ENCODE measurements around the gene COPE.
A peak's percentile ranks its signal among the peaks of the same experiment; 100 is the strongest.

Gene COPE

GRCh38 chr19:18919086-18919899 is at the start of gene COPE, which contains the start of gene DDX49:
Gene COPE, minus strand, starts transcription at chr19:18919387. Its CDS starts 39 bp downstream, at chr19:18919348.
Gene DDX49, plus strand, starts transcription at chr19:18919715. Its CDS starts 27 bp downstream, at chr19:18919742.
- Histone ChIP-seq H3K27ac (peak within 1 kb of the TSS; percentile 72 to 85), H3K4me3 (peak within 1 kb of the TSS; percentile 77)
- DNase-seq (ENCODE audit: low spot score) = peak; percentile 99
- TF ChIP-seq CTCF (IDR thresholded peaks at IDR 0.05) = no peak

- no peak for TF ChIP-seq CTCF (IDR thresholded peaks at IDR 0.05)
Observed at GRCh38 chr19:18967358-18968146, 48.4 kb upstream of the COPE start.

GRCh38 chr19:18966307-18966706 is 47.1 kb upstream of the COPE start:
- H3K27ac ChIP-seq = peak overlapping the region; percentile 14 to 46
- no peak for DNase-seq (ENCODE audit: low spot score)
- no peak for TF ChIP-seq CTCF (IDR thresholded peaks at IDR 0.05)
- H3K4me3 ChIP-seq = no peak overlapping the region

More at GRCh38 chr19:18967358-18968146, 48.4 kb upstream of the COPE start:
- Histone ChIP-seq H3K27ac (peak overlapping the region; percentile 68 to 74), H3K4me3 (no peak overlapping the region)
- no peak for DNase-seq (ENCODE audit: low spot score)

GRCh38 chr19:18964121-18964520 is 44.9 kb upstream of the COPE start:
- TF ChIP-seq CTCF (IDR thresholded peaks at IDR 0.05) = no peak
- H3K4me3 ChIP-seq = no peak overlapping the region
- no peak for DNase-seq (ENCODE audit: low spot score)
- H3K27ac ChIP-seq = no peak overlapping the region

- Histone ChIP-seq H3K4me3 (no peak overlapping the region), H3K27ac (no peak overlapping the region)
- DNase-seq (ENCODE audit: low spot score) = no peak
- no peak for TF ChIP-seq CTCF (IDR thresholded peaks at IDR 0.05)
Observed at GRCh38 chr19:18961767-18962620, 42.8 kb upstream of the COPE start.

- H3K4me3 ChIP-seq = no peak overlapping the region
- H3K27ac ChIP-seq = no peak overlapping the region
- DNase-seq (ENCODE audit: low spot score) = no peak
- no peak for TF ChIP-seq CTCF (IDR thresholded peaks at IDR 0.05)
Observed at GRCh38 chr19:18960370-18960769, 41.2 kb upstream of the COPE start.

Data from coronary artery (tissue), 2 donors.